Kidney epithelial cell (primary cell): ENCODE measurements around the gene SLC16A2. TPM values are rescaled to one million over a fixed set of nuclear protein-coding genes. Genes with fewer than 3 reads are reported as not detected.

Source experiments
- DNase-seq: peaks from one replicate; pipeline ENCODE4 v3.0.0-alpha.2; 2010; ENCODE audit warnings: low read depth
- H3K27me3 ChIP-seq: 2 replicates; pipeline ENCODE4 v1.6.0; 2011; ENCODE audit warnings: low read length; ENCODE audit not compliant: control insufficient read depth, insufficient read depth
- H3K36me3 ChIP-seq: 2 replicates; pipeline ENCODE4 v1.5.1; 2011; ENCODE audit warnings: low read length; ENCODE audit not compliant: control insufficient read depth, insufficient read depth
- H3K4me3 ChIP-seq: 2 replicates; pipeline ENCODE4 v1.5.1; 2011; ENCODE audit warnings: low read depth, mild to moderate bottlenecking, control low read depth, low read length
- CTCF ChIP-seq: IDR thresholded peaks from 2 replicates; pipeline ENCODE4 v1.5.1; 2011; ENCODE audit warnings: mild to moderate bottlenecking, moderate library complexity, low read length, control low read depth, inconsistent platforms; ENCODE audit not compliant: insufficient read depth, poor library complexity, severe bottlenecking
- total RNA-seq: library from RNA; depleted of rRNA; stranded (reverse); fragments of >200 nt; gene quantifications from 2 replicates; pipeline ENCODE4 v1.2.3, GENCODE V29; 2015

The SLC16A2 gene
- total RNA-seq, 1 donor from 2014 or later, result 5.0 TPM

DNA sequence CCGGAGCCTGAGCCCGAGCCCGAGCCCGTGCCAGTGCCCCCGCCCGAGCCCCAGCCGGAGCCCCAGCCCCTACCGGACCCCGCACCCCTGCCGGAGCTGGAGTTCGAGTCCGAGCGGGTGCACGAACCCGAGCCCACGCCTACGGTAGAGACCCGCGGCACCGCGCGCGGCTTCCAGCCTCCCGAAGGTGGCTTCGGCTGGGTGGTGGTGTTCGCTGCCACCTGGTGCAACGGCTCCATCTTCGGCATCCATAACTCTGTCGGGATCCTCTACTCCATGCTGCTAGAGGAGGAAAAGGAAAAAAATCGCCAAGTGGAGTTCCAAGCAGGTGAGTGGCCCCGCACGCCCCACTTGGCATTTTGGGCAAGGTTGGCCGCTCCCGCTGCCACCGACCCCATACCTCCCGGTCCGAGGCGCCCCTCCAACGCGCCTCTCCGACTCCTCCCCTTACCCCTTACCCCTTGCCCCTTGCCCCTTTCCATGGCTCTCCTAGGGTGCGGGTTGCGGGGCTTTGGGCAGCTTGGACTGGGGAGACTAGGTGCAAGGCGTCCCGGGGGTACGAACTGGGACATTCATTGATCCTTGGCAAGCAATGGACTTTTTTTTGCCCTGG, 553 bp downstream of the SLC16A2 start:
- Histone ChIP-seq H3K36me3 (no peaks in the 10 kb centered on the region), H3K27me3 (no peaks in the 10 kb centered on the region), H3K4me3 (peak overlapping the region; percentile 44)
- TF ChIP-seq CTCF, result no peak
- no peak for DNase-seq

DNA sequence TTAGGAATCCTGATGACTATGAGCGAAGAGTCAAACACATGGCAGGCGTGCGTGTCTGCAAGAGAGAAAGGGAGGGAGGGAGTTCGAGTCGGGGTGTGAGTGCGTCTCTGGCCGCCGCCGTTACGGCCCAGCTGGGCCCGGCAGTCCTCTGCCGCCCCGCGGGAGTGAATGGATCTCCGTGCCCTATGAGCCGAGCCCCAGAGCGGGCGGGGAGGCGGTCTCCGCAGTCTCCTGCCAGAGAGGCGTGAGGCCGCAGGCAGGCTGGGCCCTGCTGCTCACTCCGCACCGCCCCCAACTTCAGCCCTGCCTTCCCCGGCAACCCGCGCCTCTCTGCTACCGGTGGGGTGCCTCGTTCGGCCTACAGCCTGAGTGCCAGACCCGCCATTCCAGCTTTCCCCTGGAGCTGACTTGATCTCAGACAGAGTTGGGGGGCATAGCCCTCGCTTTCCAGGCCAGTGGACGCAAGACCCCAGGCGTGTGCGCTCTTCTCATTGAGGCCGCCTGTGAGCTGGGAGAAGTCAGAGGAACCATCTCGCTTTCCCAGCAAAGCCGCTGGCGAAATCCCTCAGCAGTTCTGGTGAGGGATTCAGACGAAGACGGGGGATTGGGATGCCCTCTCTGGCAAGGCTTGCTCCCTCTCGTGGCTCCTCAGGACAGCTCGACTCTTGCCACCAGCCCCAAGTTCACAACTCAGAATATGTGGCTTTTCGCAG, 1.4 kb downstream of the SLC16A2 start:
- Histone ChIP-seq H3K4me3 (peak overlapping the region; percentile 44), H3K27me3 (no peaks in the 10 kb centered on the region), H3K36me3 (no peaks in the 10 kb centered on the region)
- DNase-seq, result no peak
- TF ChIP-seq CTCF, result peak; percentile 34

GRCh38 chrX:74423289-74423998, 2.2 kb downstream of the SLC16A2 start:
- TF ChIP-seq CTCF, result no peak
- H3K4me3 ChIP-seq, result no peak overlapping the region
- no peaks in the 10 kb centered on the region for H3K36me3 ChIP-seq
- no peaks in the 10 kb centered on the region for H3K27me3 ChIP-seq
- no peak for DNase-seq

DNA sequence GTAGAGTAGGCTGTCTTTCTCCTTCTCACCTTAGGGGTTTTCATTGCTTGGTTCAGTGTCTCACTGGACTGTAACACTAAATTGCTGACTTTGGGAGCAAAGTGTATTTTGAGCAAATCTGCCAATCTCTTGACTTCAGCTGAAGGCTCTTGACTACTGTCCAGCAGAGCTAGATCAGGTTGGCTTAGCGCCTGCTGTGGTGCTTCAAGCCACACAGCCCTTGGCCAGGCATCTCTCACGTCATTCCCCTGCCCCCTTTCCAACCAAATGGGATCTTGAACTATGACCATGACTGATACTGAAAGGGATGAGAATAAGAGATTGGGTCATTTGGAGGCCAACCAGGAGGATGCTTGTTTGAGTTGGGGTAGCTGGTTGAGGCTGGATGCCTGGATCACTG, 4.8 kb downstream of the SLC16A2 start:
- H3K36me3 ChIP-seq, result no peaks in the 10 kb centered on the region
- no peak overlapping the region for H3K4me3 ChIP-seq
- no peak for TF ChIP-seq CTCF
- no peaks in the 10 kb centered on the region for H3K27me3 ChIP-seq
- no peak for DNase-seq

- no peak for DNase-seq
- Histone ChIP-seq H3K36me3 (no peaks in the 10 kb centered on the region), H3K27me3 (no peaks in the 10 kb centered on the region), H3K4me3 (no peak overlapping the region)
- no peak for TF ChIP-seq CTCF
Observed at GRCh38 chrX:74426615-74427014, 5.3 kb downstream of the SLC16A2 start.
